ENCODE results near the gene USH2A.

The USH2A gene

DNA sequence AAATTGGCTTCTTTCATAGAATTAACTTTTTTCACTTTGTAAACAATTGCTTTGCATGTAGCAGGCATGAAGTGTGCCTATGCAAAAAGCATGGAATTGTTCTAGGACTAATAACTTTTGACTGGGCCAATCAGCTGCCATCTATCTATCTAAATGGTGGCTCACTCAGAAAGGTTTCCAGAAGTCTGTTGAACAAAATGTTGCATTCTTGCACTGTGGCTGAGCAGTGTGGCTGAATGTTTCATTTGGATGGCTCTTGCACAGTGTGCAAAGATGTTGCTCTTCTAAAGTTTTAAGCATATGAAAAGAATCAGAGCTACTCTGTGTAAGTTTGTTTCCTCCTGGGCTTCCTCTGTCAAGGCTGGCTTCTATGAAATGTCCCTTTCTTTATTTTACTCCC lies 642.6 kb downstream of the USH2A start:
- TF ChIP-seq EZH2phosphoT487 (conservative IDR thresholded peaks at IDR 0.05; ENCODE audit: low read length) = no peak
- TF ChIP-seq, protein P1, sequence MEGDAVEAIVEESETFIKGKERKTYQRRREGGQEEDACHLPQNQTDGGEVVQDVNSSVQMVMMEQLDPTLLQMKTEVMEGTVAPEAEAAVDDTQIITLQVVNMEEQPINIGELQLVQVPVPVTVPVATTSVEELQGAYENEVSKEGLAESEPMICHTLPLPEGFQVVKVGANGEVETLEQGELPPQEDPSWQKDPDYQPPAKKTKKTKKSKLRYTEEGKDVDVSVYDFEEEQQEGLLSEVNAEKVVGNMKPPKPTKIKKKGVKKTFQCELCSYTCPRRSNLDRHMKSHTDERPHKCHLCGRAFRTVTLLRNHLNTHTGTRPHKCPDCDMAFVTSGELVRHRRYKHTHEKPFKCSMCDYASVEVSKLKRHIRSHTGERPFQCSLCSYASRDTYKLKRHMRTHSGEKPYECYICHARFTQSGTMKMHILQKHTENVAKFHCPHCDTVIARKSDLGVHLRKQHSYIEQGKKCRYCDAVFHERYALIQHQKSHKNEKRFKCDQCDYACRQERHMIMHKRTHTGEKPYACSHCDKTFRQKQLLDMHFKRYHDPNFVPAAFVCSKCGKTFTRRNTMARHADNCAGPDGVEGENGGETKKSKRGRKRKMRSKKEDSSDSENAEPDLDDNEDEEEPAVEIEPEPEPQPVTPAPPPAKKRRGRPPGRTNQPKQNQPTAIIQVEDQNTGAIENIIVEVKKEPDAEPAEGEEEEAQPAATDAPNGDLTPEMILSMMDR (IDR thresholded peaks at IDR 0.05; ENCODE audit: insufficient read depth, low read length, poor library complexity, severe bottlenecking) = no peak
- H3K79me2 ChIP-seq (ENCODE audit: insufficient read depth, low read length) = no peaks in the 10 kb centered on the region

DNA sequence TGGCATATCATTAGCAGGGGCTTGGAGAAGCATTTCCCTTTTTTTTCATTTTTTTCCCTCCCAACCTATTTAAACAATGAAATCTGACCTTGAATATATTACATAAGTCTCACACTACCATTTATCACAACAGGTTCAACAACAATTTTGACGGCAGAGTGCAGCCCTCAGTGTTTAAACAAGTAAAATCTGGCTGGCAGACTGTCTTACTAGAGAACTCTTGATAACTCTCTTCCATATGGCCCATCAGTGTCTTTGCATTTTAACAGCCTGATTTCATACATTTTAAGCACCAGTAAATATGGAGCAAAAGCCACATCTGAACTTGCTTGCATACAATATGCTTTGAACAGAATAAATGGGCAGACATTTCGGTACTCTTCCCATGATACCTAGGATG lies 643.1 kb downstream of the USH2A start:
- Histone ChIP-seq H3K9me3 (ENCODE audit: insufficient read depth, low read length) (no peaks in the 10 kb centered on the region), H3K4me3 (ENCODE audit: insufficient read depth, low read length, poor library complexity, severe bottlenecking) (no peak overlapping the region), H3K36me3 (ENCODE audit: low read length) (no peaks in the 10 kb centered on the region), H4K20me1 (ENCODE audit: low read depth, low read length) (no peaks in the 10 kb centered on the region), H3K9ac (ENCODE audit: low read length) (no peak overlapping the region), H3K79me2 (ENCODE audit: insufficient read depth, low read length) (no peaks in the 10 kb centered on the region), H2AFZ (ENCODE audit: low read depth, low read length, severe bottlenecking) (no peak overlapping the region), H3K4me2 (ENCODE audit: low read depth, low read length, poor library complexity, severe bottlenecking) (no peak overlapping the region), H3F3A (ENCODE audit: insufficient read depth) (no peaks in the 10 kb centered on the region), H3K27me3 (ENCODE audit: low read length) (no peaks in the 10 kb centered on the region), H3K27ac (ENCODE audit: low read depth, low read length) (no peak overlapping the region), H3K9me2 (replicated peaks; ENCODE audit: insufficient read depth, low read length) (no peaks in the 10 kb centered on the region)
- TF ChIP-seq, protein P1 (IDR thresholded peaks at IDR 0.05; ENCODE audit: insufficient read depth, low read length, poor library complexity, severe bottlenecking) = no peak
- no peak for TF ChIP-seq EZH2phosphoT487 (conservative IDR thresholded peaks at IDR 0.05; ENCODE audit: low read length)

More for the DNA sequence above, 642.6 kb downstream of the USH2A start:
- H3K9ac ChIP-seq (ENCODE audit: low read length) = no peak overlapping the region
- no peak overlapping the region for H3K4me3 ChIP-seq (ENCODE audit: insufficient read depth, low read length, poor library complexity, severe bottlenecking)
- no peak overlapping the region for H3K27ac ChIP-seq (ENCODE audit: low read depth, low read length)
- H3K27me3 ChIP-seq (ENCODE audit: low read length) = no peaks in the 10 kb centered on the region
- no peaks in the 10 kb centered on the region for H3K9me3 ChIP-seq (ENCODE audit: insufficient read depth, low read length)
- no peaks in the 10 kb centered on the region for H3F3A ChIP-seq (ENCODE audit: insufficient read depth)
- H2AFZ ChIP-seq (ENCODE audit: low read depth, low read length, severe bottlenecking) = no peak overlapping the region
- no peaks in the 10 kb centered on the region for H3K36me3 ChIP-seq (ENCODE audit: low read length)
- no peaks in the 10 kb centered on the region for H3K9me2 ChIP-seq (replicated peaks; ENCODE audit: insufficient read depth, low read length)
- no peaks in the 10 kb centered on the region for H4K20me1 ChIP-seq (ENCODE audit: low read depth, low read length)
- H3K4me2 ChIP-seq (ENCODE audit: low read depth, low read length, poor library complexity, severe bottlenecking) = no peak overlapping the region

GRCh38 chr1:215779729-215780128 lies 643.5 kb downstream of the USH2A start:
- Histone ChIP-seq H4K20me1 (ENCODE audit: low read depth, low read length) (no peaks in the 10 kb centered on the region), H3K9me3 (ENCODE audit: insufficient read depth, low read length) (no peaks in the 10 kb centered on the region), H2AFZ (ENCODE audit: low read depth, low read length, severe bottlenecking) (no peak overlapping the region), H3K4me3 (ENCODE audit: insufficient read depth, low read length, poor library complexity, severe bottlenecking) (no peak overlapping the region), H3F3A (ENCODE audit: insufficient read depth) (no peaks in the 10 kb centered on the region), H3K27ac (ENCODE audit: low read depth, low read length) (no peak overlapping the region), H3K27me3 (ENCODE audit: low read length) (no peaks in the 10 kb centered on the region), H3K9ac (ENCODE audit: low read length) (no peak overlapping the region), H3K79me2 (ENCODE audit: insufficient read depth, low read length) (no peaks in the 10 kb centered on the region), H3K9me2 (replicated peaks; ENCODE audit: insufficient read depth, low read length) (no peaks in the 10 kb centered on the region), H3K4me2 (ENCODE audit: low read depth, low read length, poor library complexity, severe bottlenecking) (no peak overlapping the region), H3K36me3 (ENCODE audit: low read length) (no peaks in the 10 kb centered on the region)
- TF ChIP-seq, protein P1 (IDR thresholded peaks at IDR 0.05; ENCODE audit: insufficient read depth, low read length, poor library complexity, severe bottlenecking) = no peak
- TF ChIP-seq EZH2phosphoT487 (conservative IDR thresholded peaks at IDR 0.05; ENCODE audit: low read length) = no peak

All from SU-DHL-6 (cell line).